MCF 10A (cell line): ENCODE data around the gene PROM1. TPM values are rescaled to one million over a fixed set of nuclear protein-coding genes. Genes with fewer than 3 reads are reported as not detected.

ENCODE experiments used
- BruUV-seq: library from RNA; stranded (reverse); fragments of 400-500 nt; replicated peaks from 2 replicates; lab custom pipeline; 2021; lab: Mats Ljungman, UMichigan
- CTCF ChIA-PET: fragments of 300-600 bp; sonication (Branson Sonifier 250); formaldehyde crosslinking; extraction: SDS; loops from one replicate; lab custom pipeline; 2021; ENCODE audit warnings: antibody characterized with exemption, inconsistent platforms; lab: Yijun Ruan, JAX
- POLR2A ChIA-PET: fragments of 300-600, 350-650 bp; sonication (Branson Sonifier 250); formaldehyde crosslinking; extraction: SDS; loops from one replicate; lab custom pipeline; 2020; ENCODE audit warnings: antibody characterized with exemption, inconsistent platforms; lab: Yijun Ruan, JAX
- DNase-seq: peaks from one replicate; pipeline ENCODE4 v3.0.0-alpha.2; 2018; ENCODE audit not compliant: unreplicated experiment
- H3K27ac Mint-ChIP-seq: one replicate; pipeline ENCODE4 v1.8.0; 2022; ENCODE audit warnings: mild to moderate bottlenecking, low read depth, mixed read lengths; ENCODE audit not compliant: unreplicated experiment
- H3K27me3 Mint-ChIP-seq: one replicate; pipeline ENCODE4 v1.8.0; 2022; ENCODE audit warnings: mixed read lengths; ENCODE audit not compliant: insufficient read depth, unreplicated experiment
- H3K36me3 Mint-ChIP-seq: one replicate; pipeline ENCODE4 v1.8.0; 2022; ENCODE audit warnings: mild to moderate bottlenecking, moderate library complexity, mixed read lengths; ENCODE audit not compliant: insufficient read depth, unreplicated experiment
- H3K4me1 Mint-ChIP-seq: one replicate; pipeline ENCODE4 v1.8.0; 2022; ENCODE audit warnings: mixed read lengths; ENCODE audit not compliant: insufficient read depth, unreplicated experiment
- H3K4me3 Mint-ChIP-seq: one replicate; pipeline ENCODE4 v1.8.0; 2022; ENCODE audit warnings: mild to moderate bottlenecking, moderate library complexity, mixed read lengths; ENCODE audit not compliant: unreplicated experiment
- H3K9me3 Mint-ChIP-seq: one replicate; pipeline ENCODE4 v1.8.0; 2022; ENCODE audit warnings: mixed read lengths; ENCODE audit not compliant: unreplicated experiment
- CTCF ChIP-seq: fragments of 200-600 bp; IDR thresholded peaks from one replicate; pipeline ENCODE4 v1.8.0; 2022; ENCODE audit warnings: antibody characterized with exemption, mild to moderate bottlenecking; ENCODE audit not compliant: unreplicated experiment
- intact Hi-C: fragments of 100-400 bp; cut with micrococcal nuclease; formaldehyde crosslinking; loops from 2 replicates; pipeline ENCODE4 v1.14.1; 2022
- total RNA-seq: library from RNA; stranded (reverse); gene quantifications from 2 replicates; pipeline ENCODE4 v1.2.3, GENCODE V29; 2022

Gene PROM1
- total RNA-seq, 1 experiment from 2014 or later, result not detected

DNA sequence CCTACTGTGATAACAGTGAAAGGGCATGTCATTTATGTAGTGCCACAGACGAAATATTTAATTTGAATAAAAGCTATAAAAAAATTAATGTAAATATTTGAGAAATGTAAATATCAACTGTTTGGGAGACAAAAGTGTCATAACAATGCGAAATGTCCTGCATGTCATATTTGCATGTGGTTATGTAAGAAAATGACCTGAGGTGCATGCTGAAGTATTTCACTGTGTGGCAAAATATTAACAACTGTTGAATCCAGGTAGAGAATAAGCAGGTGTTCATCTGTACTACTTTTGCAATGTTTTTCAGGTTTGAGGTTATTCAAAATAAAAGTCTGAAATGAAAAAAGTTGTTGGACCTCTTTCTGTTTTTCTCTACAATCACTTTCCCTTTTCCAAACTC is 30.9 kb downstream of the PROM1 start:
- Mint-ChIP-seq H3K36me3 (no peaks in the 10 kb centered on the region), H3K4me1 (no peaks in the 10 kb centered on the region), H3K9me3 (no peaks in the 10 kb centered on the region), H3K27me3 (peaks cover 67% of the 10 kb centered on the region), H3K4me3 (no peak overlapping the region), H3K27ac (no peak overlapping the region)
- intact Hi-C loops, result no loop called here
- no peak for TF ChIP-seq CTCF
- BruUV-seq, result no TSS peak
- no peak for DNase-seq
- ChIA-PET CTCF (interaction anchor here (0.5 to 0.6 kb wide), 2 partner anchors 17 to 529 kb away, joined by 3 read pairs; no protein-coding TSS in a partner anchor), POLR2A (interaction anchor here (0.6 kb wide), 1 partner anchor 14 kb away, joined by 3 read pairs; no protein-coding TSS in a partner anchor)

- Mint-ChIP-seq H3K4me1 (no peaks in the 10 kb centered on the region), H3K4me3 (no peak overlapping the region), H3K9me3 (no peaks in the 10 kb centered on the region), H3K36me3 (no peaks in the 10 kb centered on the region), H3K27ac (no peak overlapping the region), H3K27me3 (peaks cover 65% of the 10 kb centered on the region)
- DNase-seq, result no peak
- POLR2A ChIA-PET, result no interaction called here
- intact Hi-C loops, result no loop called here
- BruUV-seq, result no TSS peak
- CTCF ChIA-PET, result no interaction called here
- no peak for TF ChIP-seq CTCF
Measured at GRCh38 chr4:16051980-16052379, 31.8 kb downstream of the PROM1 start.

GRCh38 chr4:16051132-16051531 is 32.7 kb downstream of the PROM1 start:
- Mint-ChIP-seq H3K4me1 (no peaks in the 10 kb centered on the region), H3K36me3 (no peaks in the 10 kb centered on the region), H3K27me3 (peaks cover 56% of the 10 kb centered on the region), H3K9me3 (no peaks in the 10 kb centered on the region), H3K4me3 (no peak overlapping the region), H3K27ac (no peak overlapping the region)
- CTCF ChIA-PET, result no interaction called here
- intact Hi-C loops, result no loop called here
- no TSS peak for BruUV-seq
- no peak for TF ChIP-seq CTCF
- no peak for DNase-seq
- POLR2A ChIA-PET, result no interaction called here

GRCh38 chr4:16050669-16051068 is 33.2 kb downstream of the PROM1 start:
- BruUV-seq, result no TSS peak
- CTCF ChIA-PET, result interaction anchor here (0.7 kb wide), 1 partner anchor 320 kb away, joined by 3 read pairs; no protein-coding TSS in a partner anchor
- peaks cover 52% of the 10 kb centered on the region for H3K27me3 Mint-ChIP-seq

More at GRCh38 chr4:16050669-16051068, 33.2 kb downstream of the PROM1 start:
- H3K4me1 Mint-ChIP-seq, result no peaks in the 10 kb centered on the region
- no peaks in the 10 kb centered on the region for H3K9me3 Mint-ChIP-seq
- DNase-seq, result no peak
- no peak overlapping the region for H3K27ac Mint-ChIP-seq
- no peak overlapping the region for H3K4me3 Mint-ChIP-seq
- no peak for TF ChIP-seq CTCF
- H3K36me3 Mint-ChIP-seq, result no peaks in the 10 kb centered on the region
- POLR2A ChIA-PET, result no interaction called here
- intact Hi-C loops, result no loop called here
